ENCODE measurements around the gene BATF3. TPM values are rescaled to one million over a fixed set of nuclear protein-coding genes. Genes with fewer than 3 reads are reported as not detected.

The BATF3 gene
- total and polyA plus RNA-seq, 4 experiments from 2014 or later: 0.42 to 1.0 (median 0.64) TPM; not detected in 1

DNA sequence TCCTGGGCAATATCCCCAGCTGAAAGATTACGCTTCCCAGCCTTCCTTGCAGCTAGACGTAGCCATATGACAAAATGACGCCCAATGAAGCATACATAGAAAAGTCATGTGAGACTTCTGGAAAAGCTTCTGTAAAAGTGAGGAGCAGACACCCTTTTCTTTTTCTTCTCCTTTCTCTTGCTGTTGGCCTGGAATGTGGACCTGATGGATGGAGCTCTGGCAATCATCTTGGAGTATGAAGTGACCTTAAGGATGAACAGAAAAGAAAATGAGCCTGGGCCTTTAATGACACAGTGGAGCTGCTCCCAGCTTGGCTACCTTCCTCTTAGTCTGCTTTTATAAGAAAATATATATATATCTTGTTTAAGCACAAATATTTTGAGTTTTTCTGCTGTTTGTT, 24.8 kb downstream of the BATF3 start:
- DNase-seq: no peak
- POLR2A ChIA-PET (ENCODE audit: partially characterized antibody): no interaction called here
- Histone ChIP-seq H3K36me3 (ENCODE audit: insufficient read depth, low read length) (no peaks in the 10 kb centered on the region), H3K9me3 (ENCODE audit: control insufficient read depth in 1 of 2, low read length in 2 of 2) (no peaks in the 10 kb centered on the region), H3K4me1 (ENCODE audit: insufficient read depth, low read length) (peaks cover 4% of the 10 kb centered on the region), H3K27ac (ENCODE audit: low read depth, low read length) (no peak overlapping the region), H3K27me3 (ENCODE audit: insufficient read depth, low read length) (peaks cover 2% of the 10 kb centered on the region), H3K4me3 (ENCODE audit: low read length in 2 of 2) (no peak overlapping the region)
- intact Hi-C loops (cut with micrococcal nuclease): no loop called here
- H3K4me1 Mint-ChIP-seq: no peaks in the 10 kb centered on the region
- no peaks in the 10 kb centered on the region for H3K9me3 Mint-ChIP-seq
- no peaks in the 10 kb centered on the region for H3K36me3 Mint-ChIP-seq
- no peak overlapping the region for H3K4me3 Mint-ChIP-seq
- peaks cover 0 to 3% of the 10 kb centered on the region in 2 donors for H3K27me3 Mint-ChIP-seq
- CTCF ChIA-PET (ENCODE audit: partially characterized antibody): no interaction called here
- peak overlapping the region in 1 of 7 donors; percentile 10 for H3K27ac Mint-ChIP-seq

GRCh38 chr1:212671342-212672031, 28.2 kb downstream of the BATF3 start:
- ChIA-PET CTCF (ENCODE audit: partially characterized antibody) (no interaction called here), POLR2A (ENCODE audit: partially characterized antibody) (no interaction called here)
- Mint-ChIP-seq H3K27me3 (peaks cover 2 to 3% of the 10 kb centered on the region in 2 donors), H3K9me3 (no peaks in the 10 kb centered on the region), H3K4me1 (peaks cover 0 to 2% (median 0%) of the 10 kb centered on the region in 4 donors), H3K27ac (no peak overlapping the region), H3K4me3 (no peak overlapping the region), H3K36me3 (no peaks in the 10 kb centered on the region)
- peaks cover 5% of the 10 kb centered on the region for H3K4me1 ChIP-seq (ENCODE audit: insufficient read depth, low read length)
- no peaks in the 10 kb centered on the region for H3K9me3 ChIP-seq (ENCODE audit: control insufficient read depth in 1 of 2, low read length in 2 of 2)
- no peak for DNase-seq
- no peak overlapping the region for H3K27ac ChIP-seq (ENCODE audit: low read depth, low read length)
- no peaks in the 10 kb centered on the region for H3K36me3 ChIP-seq (ENCODE audit: insufficient read depth, low read length)
- H3K27me3 ChIP-seq (ENCODE audit: insufficient read depth, low read length): peaks cover 2% of the 10 kb centered on the region
- no peak overlapping the region for H3K4me3 ChIP-seq (ENCODE audit: low read length in 2 of 2)
- intact Hi-C loops (cut with micrococcal nuclease): no loop called here

DNA sequence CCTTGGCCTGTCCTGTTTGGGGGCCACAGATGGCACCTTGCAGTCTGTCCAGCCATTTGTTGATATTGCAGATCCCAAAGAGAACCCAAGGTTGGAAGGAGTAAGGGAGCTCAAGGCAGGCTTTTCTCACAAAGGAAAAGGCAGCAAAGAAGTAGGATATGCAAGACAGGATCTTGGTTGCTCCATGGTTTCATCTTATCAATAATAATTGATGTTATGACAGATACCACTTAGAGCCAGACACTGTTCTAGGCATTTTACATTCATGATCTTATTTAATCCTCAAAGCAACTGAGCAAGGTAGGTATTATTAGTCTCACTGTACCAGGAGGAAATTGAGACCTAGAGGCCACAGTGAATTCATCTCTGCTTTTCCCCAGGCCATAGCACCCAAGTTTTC, 28.8 kb downstream of the BATF3 start:
- Histone ChIP-seq H3K4me3 (ENCODE audit: low read length in 2 of 2) (no peak overlapping the region), H3K4me1 (ENCODE audit: insufficient read depth, low read length) (peaks cover 5% of the 10 kb centered on the region), H3K9me3 (ENCODE audit: control insufficient read depth in 1 of 2, low read length in 2 of 2) (no peaks in the 10 kb centered on the region), H3K27ac (ENCODE audit: low read depth, low read length) (no peak overlapping the region), H3K36me3 (ENCODE audit: insufficient read depth, low read length) (no peaks in the 10 kb centered on the region), H3K27me3 (ENCODE audit: insufficient read depth, low read length) (peaks cover 2% of the 10 kb centered on the region)
- POLR2A ChIA-PET (ENCODE audit: partially characterized antibody): no interaction called here
- peaks cover 2 to 3% of the 10 kb centered on the region in 2 donors for H3K27me3 Mint-ChIP-seq
- H3K9me3 Mint-ChIP-seq: no peaks in the 10 kb centered on the region
- intact Hi-C loops (cut with micrococcal nuclease): no loop called here
- CTCF ChIA-PET (ENCODE audit: partially characterized antibody): no interaction called here
- no peak for DNase-seq
- no peaks in the 10 kb centered on the region for H3K36me3 Mint-ChIP-seq
- H3K4me1 Mint-ChIP-seq: peaks cover 0 to 2% (median under 1%) of the 10 kb centered on the region in 4 donors
- no peak overlapping the region for H3K4me3 Mint-ChIP-seq
- H3K27ac Mint-ChIP-seq: no peak overlapping the region

DNA sequence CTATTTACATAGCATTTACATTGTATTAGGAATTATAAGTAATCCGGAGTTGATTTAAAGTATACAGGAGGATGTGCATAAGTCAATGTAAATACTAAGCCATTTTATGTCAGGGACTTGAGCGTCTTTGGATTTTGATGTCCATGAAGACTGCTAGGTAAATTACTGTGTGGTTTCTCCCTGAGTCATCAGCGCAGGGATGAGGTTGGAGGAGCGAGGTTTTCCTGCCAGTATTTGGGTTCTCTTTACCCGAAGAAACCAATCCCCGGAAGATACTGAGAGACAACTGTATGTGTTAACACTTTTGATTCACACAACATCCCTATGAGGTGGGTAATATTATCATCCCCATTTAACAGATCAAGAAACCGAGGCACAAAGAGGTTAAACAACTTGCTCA, 29.3 kb downstream of the BATF3 start:
- intact Hi-C loops (cut with micrococcal nuclease): no loop called here
- DNase-seq: no peak

GRCh38 chr1:212669600-212669999, 30.0 kb downstream of the BATF3 start:
- H3K27me3 Mint-ChIP-seq: peaks cover 2 to 3% of the 10 kb centered on the region in 2 donors
- POLR2A ChIA-PET (ENCODE audit: partially characterized antibody): no interaction called here
- H3K27ac ChIP-seq (ENCODE audit: low read depth, low read length): no peak overlapping the region
- peaks cover 1 to 7% (median 6%) of the 10 kb centered on the region in 4 donors for H3K4me1 Mint-ChIP-seq
- H3K36me3 ChIP-seq (ENCODE audit: insufficient read depth, low read length): no peaks in the 10 kb centered on the region
- H3K27ac Mint-ChIP-seq: no peak overlapping the region
- intact Hi-C loops (cut with micrococcal nuclease): loop anchor here (5.0 kb wide), 1 partner anchor 93 kb away; no protein-coding TSS in a partner anchor
- H3K36me3 Mint-ChIP-seq: no peaks in the 10 kb centered on the region
- no peak overlapping the region for H3K4me3 ChIP-seq (ENCODE audit: low read length in 2 of 2)
- H3K4me3 Mint-ChIP-seq: no peak overlapping the region
- H3K9me3 Mint-ChIP-seq: no peaks in the 10 kb centered on the region
- CTCF ChIA-PET (ENCODE audit: partially characterized antibody): no interaction called here
- DNase-seq: no peak
- peaks cover 2% of the 10 kb centered on the region for H3K27me3 ChIP-seq (ENCODE audit: insufficient read depth, low read length)
- peaks cover 5% of the 10 kb centered on the region for H3K4me1 ChIP-seq (ENCODE audit: insufficient read depth, low read length)
- no peaks in the 10 kb centered on the region for H3K9me3 ChIP-seq (ENCODE audit: control insufficient read depth in 1 of 2, low read length in 2 of 2)

More for the DNA sequence above, 29.3 kb downstream of the BATF3 start:
- Mint-ChIP-seq H3K4me3 (no peak overlapping the region), H3K27ac (no peak overlapping the region), H3K27me3 (peaks cover 2 to 3% of the 10 kb centered on the region in 2 donors), H3K9me3 (no peaks in the 10 kb centered on the region), H3K36me3 (no peaks in the 10 kb centered on the region), H3K4me1 (peaks cover 1 to 6% (median 5%) of the 10 kb centered on the region in 4 donors)
- ChIA-PET POLR2A (ENCODE audit: partially characterized antibody) (no interaction called here), CTCF (ENCODE audit: partially characterized antibody) (no interaction called here)
- no peak overlapping the region for H3K27ac ChIP-seq (ENCODE audit: low read depth, low read length)
- no peaks in the 10 kb centered on the region for H3K9me3 ChIP-seq (ENCODE audit: control insufficient read depth in 1 of 2, low read length in 2 of 2)
- H3K4me1 ChIP-seq (ENCODE audit: insufficient read depth, low read length): peaks cover 5% of the 10 kb centered on the region
- H3K27me3 ChIP-seq (ENCODE audit: insufficient read depth, low read length): peaks cover 2% of the 10 kb centered on the region
- no peak overlapping the region for H3K4me3 ChIP-seq (ENCODE audit: low read length in 2 of 2)
- H3K36me3 ChIP-seq (ENCODE audit: insufficient read depth, low read length): no peaks in the 10 kb centered on the region

- peak overlapping the region in 1 of 7 donors; percentile 35 for H3K27ac Mint-ChIP-seq
- Histone ChIP-seq H3K36me3 (ENCODE audit: insufficient read depth, low read length) (no peaks in the 10 kb centered on the region), H3K4me3 (ENCODE audit: low read length in 2 of 2) (no peak overlapping the region), H3K9me3 (ENCODE audit: control insufficient read depth in 1 of 2, low read length in 2 of 2) (no peaks in the 10 kb centered on the region), H3K27me3 (ENCODE audit: insufficient read depth, low read length) (peaks cover 2% of the 10 kb centered on the region), H3K27ac (ENCODE audit: low read depth, low read length) (no peak overlapping the region), H3K4me1 (ENCODE audit: insufficient read depth, low read length) (peaks cover 5% of the 10 kb centered on the region)
- no peaks in the 10 kb centered on the region for H3K36me3 Mint-ChIP-seq
- peaks cover 2 to 3% of the 10 kb centered on the region in 2 donors for H3K27me3 Mint-ChIP-seq
- no peaks in the 10 kb centered on the region for H3K9me3 Mint-ChIP-seq
- DNase-seq: no peak
- H3K4me3 Mint-ChIP-seq: peak overlapping the region in 1 of 8 donors; percentile 63
- intact Hi-C loops (cut with micrococcal nuclease): loop anchor here (5.0 kb wide), 1 partner anchor 93 kb away; no protein-coding TSS in a partner anchor
- CTCF ChIA-PET (ENCODE audit: partially characterized antibody): interaction anchor here (1.4 to 5.7 kb wide), 5 partner anchors 17 to 326 kb away, joined by 4 to 67 read pairs (median 12); no protein-coding TSS in a partner anchor
- H3K4me1 Mint-ChIP-seq: peaks cover 1 to 7% (median 6%) of the 10 kb centered on the region in 4 donors
- POLR2A ChIA-PET (ENCODE audit: partially characterized antibody): no interaction called here
Observed at GRCh38 chr1:212669102-212669501, 30.5 kb downstream of the BATF3 start.

DNA sequence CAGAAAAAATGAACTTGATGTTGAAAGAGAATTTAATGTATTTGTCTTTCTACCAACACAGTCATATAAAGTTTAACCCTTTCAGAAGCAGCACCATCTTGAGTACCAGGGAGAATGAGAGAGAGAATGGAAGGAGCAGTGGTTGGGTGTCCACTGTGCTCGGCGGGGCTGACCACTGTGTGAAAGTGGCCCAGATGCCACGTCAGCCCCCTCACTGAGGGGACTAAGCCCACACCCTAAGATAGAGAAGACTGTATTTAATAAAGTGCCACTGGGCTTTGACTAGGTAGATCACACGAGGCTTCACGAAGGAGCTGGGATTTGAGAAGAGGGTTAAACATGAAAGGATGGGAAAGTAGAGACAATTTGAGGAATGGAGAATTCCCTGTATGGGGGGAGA, 31.2 kb downstream of the BATF3 start:
- Mint-ChIP-seq H3K9me3 (no peaks in the 10 kb centered on the region), H3K27ac (peak overlapping the region in 1 of 7 donors; percentile 3), H3K36me3 (no peaks in the 10 kb centered on the region), H3K4me1 (peaks cover 1 to 7% (median 6%) of the 10 kb centered on the region in 4 donors), H3K4me3 (no peak overlapping the region), H3K27me3 (peaks cover 2 to 3% of the 10 kb centered on the region in 2 donors)
- Histone ChIP-seq H3K27me3 (ENCODE audit: insufficient read depth, low read length) (peaks cover 2% of the 10 kb centered on the region), H3K9me3 (ENCODE audit: control insufficient read depth in 1 of 2, low read length in 2 of 2) (no peaks in the 10 kb centered on the region), H3K4me1 (ENCODE audit: insufficient read depth, low read length) (peaks cover 5% of the 10 kb centered on the region), H3K4me3 (ENCODE audit: low read length in 2 of 2) (no peak overlapping the region), H3K36me3 (ENCODE audit: insufficient read depth, low read length) (no peaks in the 10 kb centered on the region), H3K27ac (ENCODE audit: low read depth, low read length) (no peak overlapping the region)
- DNase-seq: no peak
- ChIA-PET POLR2A (ENCODE audit: partially characterized antibody) (no interaction called here), CTCF (ENCODE audit: partially characterized antibody) (interaction anchor here (0.9 to 5.7 kb wide), 14 partner anchors 9 to 329 kb away, joined by 3 to 67 read pairs (median 4); no protein-coding TSS in a partner anchor)
- intact Hi-C loops (cut with micrococcal nuclease): loop anchor here (5.0 kb wide), 1 partner anchor 94 kb away; no protein-coding TSS in a partner anchor

All from CD4-positive, alpha-beta memory T cell (primary cell).